Raji (cell line): ENCODE data around the gene NUTF2.

Source experiments
- POLR2A ChIP-seq: IDR thresholded peaks from 2 replicates; pipeline ENCODE4 v1.6.1; 2011; ENCODE audit warnings: low read depth, low read length, control low read depth; ENCODE audit not compliant: insufficient read depth

NUTF2 gene

GRCh38 chr16:67825906-67826305 lies 20.8 kb upstream of the NUTF2 start:
- no peak for TF ChIP-seq POLR2A

GRCh38 chr16:67828651-67829050 lies 18.1 kb upstream of the NUTF2 start:
- no peak for TF ChIP-seq POLR2A

GRCh38 chr16:67833030-67833414 lies 13.7 kb upstream of the NUTF2 start:
- TF ChIP-seq POLR2A: no peak

GRCh38 chr16:67833415-67834241 lies 13.1 kb upstream of the NUTF2 start:
- peak; percentile 98 for TF ChIP-seq POLR2A

GRCh38 chr16:67834242-67834614 lies 12.5 kb upstream of the NUTF2 start:
- no peak for TF ChIP-seq POLR2A

GRCh38 chr16:67837811-67838210 lies 8.9 kb upstream of the NUTF2 start:
- TF ChIP-seq POLR2A: no peak

- TF ChIP-seq POLR2A: no peak
These were observed 5.4 kb upstream of the NUTF2 start for GRCh38 chr16:67841198-67841815.

- TF ChIP-seq POLR2A: no peak; the same call in 1 of the 2 replicates
These were observed 4.8 kb upstream of the NUTF2 start, which contains the start of gene THAP11 for GRCh38 chr16:67841816-67842508. TSS of gene THAP11 (plus strand) at chr16:67842320. CDS start at chr16:67842555, 235 bp downstream.

GRCh38 chr16:67842509-67843342 lies 4.0 kb upstream of the NUTF2 start:
- TF ChIP-seq POLR2A: peak; percentile 63

GRCh38 chr16:67843343-67843765 lies 3.4 kb upstream of the NUTF2 start:
- TF ChIP-seq POLR2A: no peak

- TF ChIP-seq POLR2A: no peak
These were observed 2.2 kb upstream of the NUTF2 start for GRCh38 chr16:67844497-67844896.

GRCh38 chr16:67845291-67846062 lies 1.3 kb upstream of the NUTF2 start:
- TF ChIP-seq POLR2A: no peak

- TF ChIP-seq POLR2A: no peak
These were observed 742 bp upstream of the NUTF2 start for GRCh38 chr16:67846063-67846319.

- TF ChIP-seq POLR2A: no peak
These were observed 530 bp downstream of the NUTF2 start, which contains the start of gene CENPT for GRCh38 chr16:67847064-67847861. TSS of gene CENPT (minus strand) at chr16:67847693. CDS start at chr16:67833859, 13,834 bp downstream.
